Activated CD8-positive, alpha-beta memory T cell treated with anti-CD3 and anti-CD28 coated beads for 4 hours (primary cell): ENCODE results near the gene TGM5.
"Not testable (repeated sequence)": the region's sequence is repeated elsewhere in the genome, so short reads cannot be mapped to it uniquely, and the experiment has no call there.

ENCODE experiments used
- DNase-seq, 2 donors: peaks; one replicate each; pipeline ENCODE4 v3.0.0-alpha.2; 2020; ENCODE audit warnings: low read depth in 2 of 2

Gene TGM5, protein sequence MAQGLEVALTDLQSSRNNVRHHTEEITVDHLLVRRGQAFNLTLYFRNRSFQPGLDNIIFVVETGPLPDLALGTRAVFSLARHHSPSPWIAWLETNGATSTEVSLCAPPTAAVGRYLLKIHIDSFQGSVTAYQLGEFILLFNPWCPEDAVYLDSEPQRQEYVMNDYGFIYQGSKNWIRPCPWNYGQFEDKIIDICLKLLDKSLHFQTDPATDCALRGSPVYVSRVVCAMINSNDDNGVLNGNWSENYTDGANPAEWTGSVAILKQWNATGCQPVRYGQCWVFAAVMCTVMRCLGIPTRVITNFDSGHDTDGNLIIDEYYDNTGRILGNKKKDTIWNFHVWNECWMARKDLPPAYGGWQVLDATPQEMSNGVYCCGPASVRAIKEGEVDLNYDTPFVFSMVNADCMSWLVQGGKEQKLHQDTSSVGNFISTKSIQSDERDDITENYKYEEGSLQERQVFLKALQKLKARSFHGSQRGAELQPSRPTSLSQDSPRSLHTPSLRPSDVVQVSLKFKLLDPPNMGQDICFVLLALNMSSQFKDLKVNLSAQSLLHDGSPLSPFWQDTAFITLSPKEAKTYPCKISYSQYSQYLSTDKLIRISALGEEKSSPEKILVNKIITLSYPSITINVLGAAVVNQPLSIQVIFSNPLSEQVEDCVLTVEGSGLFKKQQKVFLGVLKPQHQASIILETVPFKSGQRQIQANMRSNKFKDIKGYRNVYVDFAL

DNA sequence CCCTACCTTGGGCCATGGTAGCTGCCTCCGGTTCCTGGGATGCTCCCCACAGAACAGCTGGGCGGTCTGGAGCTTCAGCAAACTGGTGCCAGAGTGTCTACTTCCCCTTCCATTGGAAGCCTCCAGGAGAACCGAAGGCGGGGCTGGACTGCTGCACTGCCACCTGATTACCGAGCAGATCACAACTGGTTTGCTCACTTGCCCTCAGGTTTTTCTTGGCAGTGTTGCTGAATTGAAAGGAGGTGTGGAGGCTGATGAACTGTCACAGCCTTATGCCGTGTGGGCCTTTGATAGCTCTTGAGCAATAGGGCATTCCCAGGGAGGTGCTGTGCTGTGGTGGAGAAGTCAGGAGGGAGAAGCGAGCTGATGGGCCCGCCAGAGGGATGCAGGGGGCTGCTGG, at the start of gene TGM5:
Gene TGM5, minus strand, starts transcription at position 95 of the 400 bp plus-strand sequence. Its CDS starts 79 bp downstream, at position 16.
- no peak for DNase-seq

- no peak for DNase-seq
Observed at GRCh38 chr15:43314171-43314570, 47.4 kb upstream of the TGM5 start.

DNA sequence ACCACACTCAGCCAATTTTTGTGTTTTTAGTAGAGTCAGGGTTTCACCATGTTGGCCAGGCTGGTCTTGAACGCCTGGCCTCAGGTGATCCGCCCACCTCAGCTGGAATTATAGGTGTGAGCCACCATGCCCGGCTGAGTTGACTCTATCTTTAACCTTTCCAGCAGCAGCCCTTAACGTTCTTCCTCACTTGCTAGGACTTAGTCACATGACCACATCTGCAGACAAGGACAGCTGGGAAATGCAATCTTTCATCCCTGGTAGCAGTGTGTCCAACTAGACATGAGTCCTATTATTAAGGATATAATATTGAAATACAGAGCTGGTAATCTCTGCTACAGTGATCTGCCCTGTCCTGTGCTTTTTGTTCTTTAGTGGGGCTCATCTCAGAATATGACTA, 45.6 kb upstream of the TGM5 start:
- DNase-seq = no peak

DNA sequence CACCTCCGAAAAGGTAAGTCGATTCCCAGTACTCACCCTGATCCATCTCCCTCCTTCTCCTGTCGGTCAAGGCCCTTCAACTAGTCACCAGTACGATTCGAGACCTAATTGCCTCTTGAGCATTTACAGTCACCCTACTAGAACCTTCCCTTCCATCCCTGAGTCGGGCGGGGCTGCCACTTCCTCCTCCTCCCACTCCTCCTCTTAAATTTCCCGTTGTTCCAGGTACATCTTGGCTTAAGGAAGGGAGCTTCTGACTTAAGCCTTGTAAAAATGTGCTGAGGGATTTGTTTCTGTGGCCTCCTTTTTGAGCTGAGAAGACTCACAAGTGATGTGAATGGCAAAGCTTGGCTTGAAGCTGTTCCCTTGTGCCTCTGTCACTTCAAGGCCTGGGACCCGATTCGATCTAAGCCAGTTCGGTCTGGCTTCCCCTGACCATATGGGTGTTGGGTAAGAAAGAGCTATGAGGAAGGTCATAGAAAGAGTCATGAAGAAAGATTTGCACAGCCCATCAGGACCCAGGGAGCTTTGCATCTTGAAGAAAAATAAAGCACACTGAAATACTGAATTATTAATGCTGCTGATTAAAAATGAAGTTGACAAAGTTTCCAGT, 35.6 kb upstream of the TGM5 start, which contains the start of gene TGM7:
Gene TGM7, minus strand, starts transcription at position 51 of the 613 bp plus-strand sequence.
- DNase-seq = no peak

DNA sequence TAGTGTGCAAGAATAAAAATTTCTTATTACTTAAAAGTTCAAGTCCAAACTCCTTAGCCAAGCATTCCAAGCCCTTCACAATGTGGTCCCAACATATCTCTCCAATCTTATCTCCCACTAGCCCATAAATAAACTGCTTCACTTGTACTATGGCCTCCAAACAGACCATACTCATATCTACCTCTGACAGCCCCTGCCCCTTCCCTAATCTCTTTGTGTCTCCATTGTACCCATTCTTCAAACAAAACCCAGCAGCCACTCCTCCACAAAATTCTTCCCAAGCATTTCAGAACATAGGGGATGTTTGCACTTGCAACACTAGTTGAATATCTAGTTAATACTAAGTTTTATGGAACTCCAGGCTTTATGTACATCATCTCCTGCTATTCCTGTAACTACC, 33.2 kb upstream of the TGM5 start:
- no peak for DNase-seq

- no peak for DNase-seq
Observed at GRCh38 chr15:43299411-43299810, 32.7 kb upstream of the TGM5 start.

- no peak for DNase-seq
Observed at GRCh38 chr15:43294091-43294706, 27.5 kb upstream of the TGM5 start.

DNA sequence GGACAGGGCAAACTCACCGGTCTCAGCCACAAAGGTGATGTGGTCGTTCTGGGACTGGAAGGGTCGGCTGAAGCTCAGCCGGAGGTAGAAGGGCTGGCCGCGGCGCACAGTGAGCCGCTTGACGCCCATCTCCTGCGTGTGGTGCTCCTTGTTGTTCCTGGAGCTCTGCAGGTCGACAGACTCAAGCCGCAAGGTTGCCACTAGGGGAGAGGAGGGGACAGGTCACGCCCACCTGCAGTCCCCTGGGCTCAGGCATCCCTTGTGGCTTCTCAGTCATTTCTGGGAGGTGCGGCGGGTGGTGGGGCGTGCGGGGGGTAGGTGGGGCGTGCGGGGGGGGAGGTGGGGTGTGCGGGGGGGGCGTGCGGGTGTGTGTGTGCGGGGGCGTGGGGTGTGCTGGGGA, 26.7 kb upstream of the TGM5 start:
- DNase-seq = no peak

GRCh38 chr15:43292375-43293078, 25.8 kb upstream of the TGM5 start:
- DNase-seq = no peak

DNA sequence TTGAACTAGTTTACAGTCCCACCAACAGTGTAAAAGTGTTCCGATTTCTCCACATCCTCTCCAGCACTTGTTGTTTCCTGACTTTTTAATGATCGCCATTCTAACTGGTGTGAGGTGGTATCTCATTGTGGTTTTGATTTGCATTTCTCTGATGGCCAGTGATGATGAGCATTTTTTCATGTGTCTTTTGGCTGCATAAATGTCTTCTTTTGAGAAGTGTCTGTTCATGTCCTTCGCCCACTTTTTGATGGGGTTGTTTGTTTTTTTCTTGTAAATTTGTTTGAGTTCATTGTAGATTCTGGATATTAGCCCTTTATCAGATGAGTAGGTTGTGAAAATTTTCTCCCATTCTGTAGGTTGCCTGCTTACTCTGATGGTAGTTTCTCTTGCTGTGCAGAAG, 22.9 kb upstream of the TGM5 start:
- not testable (repeated sequence) for DNase-seq

- DNase-seq = no peak
Observed at GRCh38 chr15:43287254-43287653, 20.5 kb upstream of the TGM5 start.

- DNase-seq = no peak
Observed at GRCh38 chr15:43286074-43286473, 19.3 kb upstream of the TGM5 start.

GRCh38 chr15:43285609-43286037, 18.9 kb upstream of the TGM5 start:
- DNase-seq = peak; percentile 22 to 24

GRCh38 chr15:43283526-43283925, 16.8 kb upstream of the TGM5 start:
- DNase-seq = no peak

DNA sequence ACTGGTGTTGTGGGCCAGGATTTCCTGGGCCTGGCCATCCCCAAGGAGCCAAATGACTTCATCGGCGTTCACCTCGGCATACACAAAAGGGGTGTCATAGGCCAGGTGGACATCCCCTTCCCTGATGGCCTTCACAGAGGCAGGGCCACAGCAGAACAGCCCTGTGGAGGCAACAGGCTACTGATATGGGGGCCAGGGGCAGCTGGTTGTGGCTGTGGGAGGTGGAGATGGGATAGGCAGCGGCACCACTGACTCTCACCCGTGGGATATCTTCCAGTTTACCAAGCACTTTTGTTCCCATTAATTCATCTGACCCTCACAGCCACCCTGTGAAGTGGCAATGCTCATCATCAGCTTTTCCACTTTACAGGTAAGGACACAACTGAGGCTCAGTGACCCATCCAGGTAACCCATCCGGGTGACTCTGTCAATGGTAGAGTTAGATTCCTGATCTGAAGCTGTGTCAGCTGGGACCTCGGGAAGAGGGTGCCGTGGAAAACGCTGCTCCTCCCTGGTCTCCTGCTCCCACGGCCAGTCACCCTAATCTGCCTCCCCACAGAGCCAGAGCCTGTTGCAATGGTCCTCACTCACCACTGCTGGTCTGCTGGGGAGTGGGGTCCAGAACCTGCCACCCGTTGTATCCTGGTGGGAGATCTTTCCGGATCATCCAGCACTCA, 15.3 kb upstream of the TGM5 start:
- no peak for DNase-seq

- no peak for DNase-seq
Observed at GRCh38 chr15:43280996-43281395, 14.3 kb upstream of the TGM5 start.

DNA sequence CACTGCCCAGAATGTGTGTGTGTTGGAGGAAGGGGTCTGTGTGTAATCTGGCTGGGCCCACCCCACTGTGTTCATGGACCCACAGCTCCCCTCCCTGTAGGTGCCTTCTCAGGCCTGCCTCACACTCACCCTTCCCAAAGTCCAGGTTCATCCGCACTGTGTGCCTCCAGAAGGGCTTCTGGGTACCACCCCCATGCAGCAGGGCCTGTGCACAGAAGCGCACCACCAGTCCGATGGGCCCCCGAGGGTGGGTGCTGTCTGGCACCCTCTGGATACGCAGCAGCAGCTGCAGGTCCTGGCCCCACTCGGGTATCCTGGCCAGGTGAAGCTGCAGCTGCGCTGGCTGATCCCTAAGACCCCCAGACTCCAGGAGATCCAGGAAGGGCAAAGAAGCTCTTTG, 12.8 kb upstream of the TGM5 start:
- no peak for DNase-seq

DNA sequence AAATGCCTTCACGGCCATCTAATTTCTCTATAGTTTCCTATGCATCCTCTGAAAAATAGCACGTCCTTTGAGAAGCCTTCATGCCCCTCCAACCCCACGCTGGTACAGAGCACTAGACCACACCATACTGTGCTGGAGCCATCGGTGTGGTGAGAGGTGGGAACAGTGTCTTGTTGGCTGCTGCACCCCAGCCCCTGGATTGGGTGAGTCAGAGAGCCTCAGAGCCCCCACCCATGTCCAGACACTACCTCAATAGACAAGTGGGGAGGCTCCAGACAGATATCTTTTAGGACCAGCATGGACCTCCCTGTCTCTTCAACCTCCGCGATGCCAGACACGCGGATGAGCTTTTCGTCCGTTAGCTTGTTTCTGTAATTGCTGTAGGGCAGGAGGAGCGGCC, 12.1 kb upstream of the TGM5 start:
- DNase-seq = no peak

GRCh38 chr15:43277901-43278300, 11.2 kb upstream of the TGM5 start:
- no peak for DNase-seq

GRCh38 chr15:43277231-43277823, 10.6 kb upstream of the TGM5 start:
- DNase-seq = no peak
